Sigmoid colon (tissue), 7 donors: ENCODE results near the gene DRAXIN. TPM values are rescaled to one million over a fixed set of nuclear protein-coding genes. Genes with fewer than 3 reads are reported as not detected.

Experiments used
- polyA plus RNA-seq, 3 donors: library from polyadenylated mRNA; stranded (reverse); fragments of 200-250 nt; gene quantifications; one replicate each; pipeline ENCODE4 v1.2.3, GENCODE V29; 2013
- total RNA-seq, 4 donors: library from RNA; depleted of rRNA; stranded (reverse); fragments of >200 nt; gene quantifications; one replicate each; pipeline ENCODE4 v1.1.0, GENCODE V29; 2016
- donor health status: healthy with polysubstance abuse.
- donor health status: Bipolar disorder and iron deficiency.
- donor health status: healthy.

DRAXIN gene
- total and polyA plus RNA-seq, 7 donors = 0.13 to 0.36 (median 0.28) TPM; not detected in 4

Other genes starting within 250 kb of the DRAXIN start
- under 1 TPM in 2 of 4 donors, not detected in 2; under 0.01 to 0.28 TPM for gene DISP3, start 212.6 kb upstream of the DRAXIN start, total RNA-seq
- gene DISP3, start 212.6 kb upstream of the DRAXIN start, polyA plus RNA-seq = under 1 TPM in 1 of 3 donors, not detected in 2; 0.16 TPM
- gene FBXO2, start 37.3 kb upstream of the DRAXIN start, total RNA-seq = 1 to 10 TPM; 3.5 to 9.7 (median 6.7) TPM
- 1 to 10 TPM in 2 of 3 donors, not detected in 1; 1.2 to 2.8 TPM for gene FBXO2, start 37.3 kb upstream of the DRAXIN start, polyA plus RNA-seq
- gene FBXO44, start 36.8 kb upstream of the DRAXIN start, total RNA-seq = 10 to 100 TPM; 12.5 to 27.3 (median 23.4) TPM
- gene FBXO44, start 36.8 kb upstream of the DRAXIN start, polyA plus RNA-seq = 10 to 100 TPM in 1 of 3 donors, 1 to 10 TPM in 2; 1.6 to 14.2 (median 3.0) TPM
- 10 to 100 TPM in 3 of 4 donors, 1 to 10 TPM in 1; 9.2 to 19.9 (median 11.5) TPM for gene FBXO6, start 27.5 kb upstream of the DRAXIN start, total RNA-seq
- gene FBXO6, start 27.5 kb upstream of the DRAXIN start, polyA plus RNA-seq = 10 to 100 TPM in 1 of 3 donors, 1 to 10 TPM in 2; 6.9 to 17.8 (median 9.0) TPM
- 10 to 100 TPM; 28.2 to 57.9 (median 41.4) TPM for gene MAD2L2, start 10.6 kb upstream of the DRAXIN start, total RNA-seq
- gene MAD2L2, start 10.6 kb upstream of the DRAXIN start, polyA plus RNA-seq = 10 to 100 TPM in 2 of 3 donors, 1 to 10 TPM in 1; 8.8 to 26.4 (median 15.0) TPM
- gene AGTRAP, start 44.4 kb downstream of the DRAXIN start, total RNA-seq = 10 to 100 TPM; 22.8 to 58.3 (median 33.6) TPM
- 10 to 100 TPM in 2 of 3 donors, 1 to 10 TPM in 1; 6.7 to 57.3 (median 12.0) TPM for gene AGTRAP, start 44.4 kb downstream of the DRAXIN start, polyA plus RNA-seq
- gene C1orf167, start 70.5 kb downstream of the DRAXIN start, total RNA-seq = 1 to 10 TPM in 2 of 4 donors, under 1 TPM in 1, not detected in 1; 0.66 to 1.8 (median 1.1) TPM
- gene C1orf167, start 70.5 kb downstream of the DRAXIN start, polyA plus RNA-seq = 1 to 10 TPM; 1.6 to 2.4 (median 2.2) TPM
- gene MTHFR, start 114.3 kb downstream of the DRAXIN start, total RNA-seq = 10 to 100 TPM; 16.8 to 38.3 (median 27.9) TPM
- gene MTHFR, start 114.3 kb downstream of the DRAXIN start, polyA plus RNA-seq = 10 to 100 TPM in 2 of 3 donors, 1 to 10 TPM in 1; 6.6 to 34.6 (median 13.6) TPM
- gene CLCN6, start 114.5 kb downstream of the DRAXIN start, total RNA-seq = 10 to 100 TPM; 12.1 to 19.7 (median 16.1) TPM
- gene CLCN6, start 114.5 kb downstream of the DRAXIN start, polyA plus RNA-seq = 10 to 100 TPM in 1 of 3 donors, 1 to 10 TPM in 2; 3.0 to 17.6 (median 3.7) TPM
- not detected for gene NPPA, start 156.1 kb downstream of the DRAXIN start, total RNA-seq
- 1 to 10 TPM in 1 of 3 donors, under 1 TPM in 1, not detected in 1; 0.92 to 8.6 TPM for gene NPPA, start 156.1 kb downstream of the DRAXIN start, polyA plus RNA-seq
- gene NPPB, start 167.2 kb downstream of the DRAXIN start, total RNA-seq = not detected
- 1 to 10 TPM in 2 of 3 donors, not detected in 1; 2.0 to 8.4 TPM for gene NPPB, start 167.2 kb downstream of the DRAXIN start, polyA plus RNA-seq
- 10 to 100 TPM; 46.6 to 86.7 (median 66.6) TPM for gene KIAA2013, start 234.7 kb downstream of the DRAXIN start, total RNA-seq
- 10 to 100 TPM; 26.4 to 61.2 (median 28.9) TPM for gene KIAA2013, start 234.7 kb downstream of the DRAXIN start, polyA plus RNA-seq
- gene PLOD1, start 243.0 kb downstream of the DRAXIN start, total RNA-seq = 10 to 100 TPM; 41.1 to 76.2 (median 51.0) TPM
- gene PLOD1, start 243.0 kb downstream of the DRAXIN start, polyA plus RNA-seq = 10 to 100 TPM in 2 of 3 donors, 1 to 10 TPM in 1; 5.4 to 40.9 (median 16.2) TPM